GM19238 (cell line): Measurements from ENCODE around the gene CCDC183.

ENCODE experiments used
- DNase-seq: peaks from one replicate; pipeline ENCODE4 v3.0.0; 2011; ENCODE audit warnings: low spot score; ENCODE audit not compliant: insufficient read length

The CCDC183 gene

GRCh38 chr9:136849038-136849959 lies 53.2 kb downstream of the CCDC183 start, which contains the start of gene PHPT1:
TSS of gene PHPT1 (plus strand) at chr9:136849409. CDS start at chr9:136849431, 22 bp downstream.
- DNase-seq, result peak; percentile 100

GRCh38 chr9:136849960-136850865 lies 54.1 kb downstream of the CCDC183 start:
- DNase-seq, result no peak

- DNase-seq, result no peak
These were observed 55.0 kb downstream of the CCDC183 start for GRCh38 chr9:136850866-136851775.

GRCh38 chr9:136851941-136852663 lies 56.0 kb downstream of the CCDC183 start, which contains the start of gene MAMDC4:
TSS of gene MAMDC4 (plus strand) at chr9:136852346. CDS start at chr9:136852417, 71 bp downstream.
- DNase-seq, result no peak

GRCh38 chr9:136852664-136853595 lies 56.8 kb downstream of the CCDC183 start:
- no peak for DNase-seq

- DNase-seq, result no peak
These were observed 57.5 kb downstream of the CCDC183 start for GRCh38 chr9:136853596-136854112.

- DNase-seq, result no peak
These were observed 58.1 kb downstream of the CCDC183 start for GRCh38 chr9:136854113-136854841.

- DNase-seq, result no peak
These were observed 58.8 kb downstream of the CCDC183 start for GRCh38 chr9:136854842-136855460.

- DNase-seq, result no peak
These were observed 59.4 kb downstream of the CCDC183 start for GRCh38 chr9:136855461-136856078.

- DNase-seq, result no peak
These were observed 59.9 kb downstream of the CCDC183 start for GRCh38 chr9:136856079-136856476.

- DNase-seq, result no peak
These were observed 60.5 kb downstream of the CCDC183 start for GRCh38 chr9:136856541-136857141.

- DNase-seq, result no peak
These were observed 61.0 kb downstream of the CCDC183 start for GRCh38 chr9:136857166-136857565.
